AG04450 (cell line): ENCODE data around the gene CSNK1D. TPM values are rescaled to one million over a fixed set of nuclear protein-coding genes. Genes with fewer than 3 reads are reported as not detected.
"Not testable (repeated sequence)": the region's sequence is repeated elsewhere in the genome, so short reads cannot be mapped to it uniquely, and the experiment has no call there.

ENCODE experiments used
- CTCF ChIA-PET: fragments of 300-600, 350-600 bp; formaldehyde crosslinking; extraction: SDS; loops from one replicate; lab custom pipeline; 2022; ENCODE audit warnings: antibody characterized with exemption, inconsistent platforms; lab: Charles Lee
- POLR2A ChIA-PET: fragments of 350-600 bp; formaldehyde crosslinking; extraction: SDS; loops from one replicate; lab custom pipeline; 2021; ENCODE audit warnings: antibody characterized with exemption, inconsistent platforms; lab: Yijun Ruan, JAX
- DNase-seq: peaks from one replicate; pipeline ENCODE4 v3.0.0-alpha.2; 2011; ENCODE audit warnings: low read depth, low spot score
- H3K27ac ChIP-seq: one replicate; pipeline ENCODE4 v1.5.1; 2012; ENCODE audit warnings: low read depth, low read length, control low read depth
- H3K27me3 ChIP-seq: one replicate; pipeline ENCODE4 v1.6.0; 2012; ENCODE audit warnings: low read length; ENCODE audit not compliant: control insufficient read depth, insufficient read depth
- H3K4me3 ChIP-seq: 2 replicates; pipeline ENCODE4 v1.5.1; 2011; ENCODE audit warnings: mild to moderate bottlenecking, low read depth, low read length, control low read depth
- H3K9me3 ChIP-seq: 2 replicates; pipeline ENCODE4 v1.5.1; 2012; ENCODE audit warnings: low read length; ENCODE audit not compliant: control insufficient read depth, insufficient read depth
- polyA plus RNA-seq: library from polyadenylated mRNA; depleted of rRNA; stranded (reverse); fragments of >200 nt; gene quantifications from 2 replicates; pipeline ENCODE4 v1.2.3, GENCODE V29; 2011
- TF ChIP-seq, protein P1 (sequence below): IDR thresholded peaks from 2 replicates; pipeline ENCODE4 v1.5.1; 2011; ENCODE audit warnings: low read depth, low read length, control low read depth, inconsistent platforms

Gene CSNK1D
- polyA plus RNA-seq, 1 experiment, result 74.4 TPM

DNA sequence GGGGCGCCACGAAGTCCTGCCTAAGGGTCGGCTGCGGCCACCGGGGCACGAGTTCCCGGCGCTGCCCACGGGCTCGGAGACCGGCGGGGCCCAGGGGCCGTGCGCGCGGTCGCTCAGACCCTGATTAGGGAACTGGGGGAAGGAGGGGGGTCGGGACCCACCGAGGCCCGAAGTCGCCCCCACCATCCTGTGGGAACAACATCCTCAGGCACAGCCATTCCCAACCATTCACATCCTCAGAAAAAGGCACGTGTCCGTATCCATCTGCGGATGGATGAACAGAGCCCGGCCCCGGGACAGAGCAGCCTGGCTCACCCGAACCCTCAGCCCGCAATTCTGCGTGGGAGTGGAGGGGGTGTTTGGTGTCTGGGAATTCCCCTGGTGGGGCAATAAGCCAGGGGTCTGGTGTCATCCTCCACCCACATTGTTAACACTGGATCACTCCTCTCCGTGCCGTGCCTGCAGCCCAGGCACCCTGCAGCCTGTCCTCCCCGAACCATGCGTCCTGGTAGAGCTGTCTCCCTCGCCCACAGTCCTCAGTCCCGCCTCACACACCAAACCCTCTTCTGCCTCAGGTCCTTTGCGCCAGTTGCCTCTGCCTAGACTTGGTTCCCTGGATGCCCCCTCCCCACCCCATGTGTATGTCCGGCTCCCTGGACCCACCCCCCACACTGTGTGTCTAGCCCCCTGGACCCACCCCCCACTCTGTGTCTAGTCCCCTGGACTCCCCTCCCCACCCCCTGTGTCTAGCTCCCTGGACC lies 60.1 kb downstream of the CSNK1D start:
- POLR2A ChIA-PET, result interaction anchor here (1.3 to 3.0 kb wide), 2 partner anchors 16 to 23 kb away, joined by 3 to 16 read pairs; partner anchors contain the start of gene SLC16A3
- H3K9me3 ChIP-seq, result no peaks in the 10 kb centered on the region; the same call in 1 of the 2 replicates
- peak overlapping the region; percentile 70 for H3K27ac ChIP-seq
- CTCF ChIA-PET, result no interaction called here
- TF ChIP-seq, protein P1, sequence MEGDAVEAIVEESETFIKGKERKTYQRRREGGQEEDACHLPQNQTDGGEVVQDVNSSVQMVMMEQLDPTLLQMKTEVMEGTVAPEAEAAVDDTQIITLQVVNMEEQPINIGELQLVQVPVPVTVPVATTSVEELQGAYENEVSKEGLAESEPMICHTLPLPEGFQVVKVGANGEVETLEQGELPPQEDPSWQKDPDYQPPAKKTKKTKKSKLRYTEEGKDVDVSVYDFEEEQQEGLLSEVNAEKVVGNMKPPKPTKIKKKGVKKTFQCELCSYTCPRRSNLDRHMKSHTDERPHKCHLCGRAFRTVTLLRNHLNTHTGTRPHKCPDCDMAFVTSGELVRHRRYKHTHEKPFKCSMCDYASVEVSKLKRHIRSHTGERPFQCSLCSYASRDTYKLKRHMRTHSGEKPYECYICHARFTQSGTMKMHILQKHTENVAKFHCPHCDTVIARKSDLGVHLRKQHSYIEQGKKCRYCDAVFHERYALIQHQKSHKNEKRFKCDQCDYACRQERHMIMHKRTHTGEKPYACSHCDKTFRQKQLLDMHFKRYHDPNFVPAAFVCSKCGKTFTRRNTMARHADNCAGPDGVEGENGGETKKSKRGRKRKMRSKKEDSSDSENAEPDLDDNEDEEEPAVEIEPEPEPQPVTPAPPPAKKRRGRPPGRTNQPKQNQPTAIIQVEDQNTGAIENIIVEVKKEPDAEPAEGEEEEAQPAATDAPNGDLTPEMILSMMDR, result no peak
- DNase-seq, result peak; percentile 61
- H3K27me3 ChIP-seq, result no peaks in the 10 kb centered on the region
- peak overlapping the region; percentile 71 for H3K4me3 ChIP-seq

DNA sequence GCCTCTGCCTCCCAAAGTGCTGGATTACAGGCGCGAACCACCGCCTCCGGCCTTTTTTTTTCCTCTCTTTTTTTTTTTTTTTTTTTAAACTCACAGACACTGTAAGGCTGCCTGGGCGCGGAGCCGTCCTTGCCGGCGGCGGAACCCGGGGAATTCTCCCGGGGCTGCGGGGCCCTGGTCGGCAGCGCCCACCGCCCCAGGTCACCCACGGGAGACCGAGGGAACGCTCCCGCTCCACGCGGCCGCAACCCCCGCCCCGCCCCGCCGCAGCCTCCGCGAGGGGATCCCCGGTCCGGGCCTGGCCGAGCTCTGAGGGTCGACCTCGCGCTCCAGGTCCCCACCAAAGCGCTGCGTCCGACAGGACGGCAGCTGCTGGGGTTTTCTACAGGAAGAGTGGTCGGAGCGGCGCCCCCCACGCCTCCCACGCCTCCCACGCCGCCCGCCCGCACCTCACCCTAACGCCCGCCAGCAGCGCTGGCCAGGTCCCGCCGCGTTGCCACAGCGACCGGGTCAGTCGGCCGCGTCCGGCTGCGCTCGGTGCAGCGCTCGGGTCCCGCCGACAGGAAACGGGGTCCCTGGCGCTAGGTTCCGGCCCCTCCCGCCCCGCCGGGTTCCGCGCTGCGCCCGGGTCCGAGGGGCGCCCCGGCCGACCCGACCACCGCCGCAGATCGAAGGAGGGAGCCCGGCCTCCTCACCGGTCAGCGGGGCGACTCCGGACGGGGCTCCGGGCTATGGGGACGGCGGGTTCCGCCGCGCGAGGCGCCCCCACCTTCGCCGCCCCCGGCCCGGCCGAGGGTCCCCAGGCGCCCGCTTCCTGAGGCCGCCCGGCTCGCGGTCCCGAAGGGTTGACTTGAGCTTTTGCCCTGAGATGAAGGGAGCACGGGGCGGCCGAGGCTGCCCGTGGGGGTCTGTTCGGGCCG lies 60.9 kb downstream of the CSNK1D start, which contains the start of gene CCDC57:
Gene CCDC57, minus strand, starts transcription at position 512 of the 920 bp plus-strand sequence. CDS start 10,898 bp downstream, outside the sequence.
- H3K27me3 ChIP-seq, result no peaks in the 10 kb centered on the region
- peak within 1 kb of the TSS; percentile 70 for H3K27ac ChIP-seq
- no peak for DNase-seq
- no peaks in the 10 kb centered on the region; the same call in 1 of the 2 replicates for H3K9me3 ChIP-seq
- H3K4me3 ChIP-seq, result peak within 1 kb of the TSS; percentile 71
- ChIA-PET POLR2A (interaction anchor here (0.5 to 3.0 kb wide), 5 partner anchors 16 to 501 kb away, joined by 3 to 16 read pairs (median 3); partner anchors contain the start of genes FASN and SLC16A3), CTCF (no interaction called here)
- TF ChIP-seq, protein P1, result no peak

DNA sequence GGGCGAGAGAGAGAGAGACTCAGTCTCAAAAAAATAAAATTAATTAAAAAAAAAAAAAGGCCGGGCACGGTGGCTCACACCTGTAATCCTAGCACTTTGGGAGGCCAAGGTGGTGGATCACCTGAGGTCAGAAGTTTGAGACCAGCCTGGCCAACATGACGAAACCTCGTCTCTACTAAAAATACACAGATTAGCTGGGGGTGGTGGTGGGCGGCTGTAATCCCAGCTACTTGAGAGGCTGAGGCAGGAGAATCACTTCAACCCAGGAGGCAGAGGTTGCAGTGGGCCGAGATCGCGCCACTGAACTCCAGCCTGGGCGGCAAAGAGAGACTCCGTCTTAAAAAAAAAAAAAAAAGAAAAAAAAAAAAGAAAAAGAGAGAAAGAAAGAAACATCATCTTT lies 62.8 kb downstream of the CSNK1D start:
- POLR2A ChIA-PET, CTCF ChIA-PET: not testable (repeated sequence)

DNA sequence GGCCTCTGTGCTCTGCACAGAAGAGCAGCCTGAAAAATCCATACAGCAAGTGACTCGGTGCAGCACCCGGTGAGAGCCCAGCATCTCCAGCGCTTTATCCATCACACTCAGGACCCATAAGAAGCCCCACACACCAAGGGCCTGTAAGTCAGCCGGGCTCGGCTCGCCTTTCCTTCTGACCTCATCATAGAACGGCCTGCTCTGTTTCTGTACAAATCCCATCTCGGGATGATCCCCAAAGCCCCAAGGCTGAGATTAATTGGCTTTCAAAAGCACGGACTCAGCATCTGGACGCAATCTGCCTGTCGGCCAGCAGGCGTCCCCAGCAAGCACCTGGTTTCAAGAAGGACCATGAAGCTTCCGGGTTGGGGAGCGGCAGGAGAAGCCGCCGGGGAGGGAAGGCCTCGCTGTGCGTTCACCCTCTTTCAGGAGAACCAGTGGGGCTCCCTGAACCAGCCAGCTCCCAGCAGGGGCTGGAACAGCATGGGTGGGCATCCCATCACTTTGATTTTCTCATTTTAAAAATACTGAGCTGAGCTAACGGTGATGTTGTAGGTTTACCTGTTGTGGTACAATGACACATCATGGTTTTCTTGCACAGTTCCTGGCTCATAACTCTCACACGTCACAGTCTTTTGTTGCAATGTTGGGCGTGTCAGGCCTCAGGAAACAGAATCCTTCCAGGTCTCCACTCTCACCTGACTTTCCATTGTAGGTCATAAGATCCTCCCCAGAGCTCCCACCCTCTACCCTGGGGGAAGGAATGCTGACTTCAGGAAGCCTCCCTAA lies 67.6 kb downstream of the CSNK1D start:
- POLR2A ChIA-PET, result interaction anchor here (0.6 to 1.2 kb wide), 4 partner anchors 17 to 37 kb away, joined by 3 to 10 read pairs (median 4); partner anchors contain the start of gene SLC16A3
- CTCF ChIA-PET, result interaction anchor here (0.6 to 1.6 kb wide), 9 partner anchors 12 to 147 kb away, joined by 3 to 6 read pairs (median 4); partner anchors contain the start of gene SLC16A3
- DNase-seq, result peak; percentile 65
- TF ChIP-seq, protein P1, result peak; percentile 86
- H3K4me3 ChIP-seq, result peak overlapping the region; percentile 4; the same call in 1 of the 2 replicates
- no peaks in the 10 kb centered on the region for H3K27me3 ChIP-seq
- H3K9me3 ChIP-seq, result no peaks in the 10 kb centered on the region
- H3K27ac ChIP-seq, result peak overlapping the region; percentile 57

More for the DNA sequence above, 62.8 kb downstream of the CSNK1D start:
- not testable (repeated sequence) for H3K9me3 ChIP-seq, DNase-seq, H3K4me3 ChIP-seq, H3K27ac ChIP-seq, H3K27me3 ChIP-seq
